Measurements from ENCODE around the gene OGN.

The OGN gene

DNA sequence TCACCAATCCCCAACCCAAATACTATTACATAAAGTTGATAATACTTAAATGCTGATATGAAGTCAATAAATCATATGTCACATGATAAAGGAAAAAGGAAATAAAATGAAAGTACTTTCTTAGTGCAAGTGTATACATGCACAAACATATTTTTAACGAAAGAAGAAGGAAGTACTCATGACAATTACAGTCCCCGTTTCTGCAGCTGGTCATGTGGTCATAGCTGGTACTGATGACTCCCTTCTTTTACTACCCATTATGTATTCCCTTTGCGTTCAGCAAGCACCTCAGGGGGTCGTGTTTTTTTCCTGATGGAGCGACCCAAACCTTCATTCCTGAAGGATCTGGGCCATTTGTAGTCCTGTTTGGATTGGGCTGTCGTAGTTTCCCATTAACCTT, 51.3 kb downstream of the OGN start:
- Histone ChIP-seq H3K27me3 (ENCODE audit: insufficient read depth, low read length) (no peaks in the 10 kb centered on the region), H3K9me3 (ENCODE audit: low read length) (peaks cover 4% of the 10 kb centered on the region), H3K4me1 (ENCODE audit: insufficient read depth, low read length) (no peaks in the 10 kb centered on the region), H3K36me3 (ENCODE audit: insufficient read depth, low read length) (no peaks in the 10 kb centered on the region), H3K4me3 (ENCODE audit: low read length) (no peak overlapping the region), H2AFZ (ENCODE audit: low read depth, low read length) (no peak overlapping the region)

DNA sequence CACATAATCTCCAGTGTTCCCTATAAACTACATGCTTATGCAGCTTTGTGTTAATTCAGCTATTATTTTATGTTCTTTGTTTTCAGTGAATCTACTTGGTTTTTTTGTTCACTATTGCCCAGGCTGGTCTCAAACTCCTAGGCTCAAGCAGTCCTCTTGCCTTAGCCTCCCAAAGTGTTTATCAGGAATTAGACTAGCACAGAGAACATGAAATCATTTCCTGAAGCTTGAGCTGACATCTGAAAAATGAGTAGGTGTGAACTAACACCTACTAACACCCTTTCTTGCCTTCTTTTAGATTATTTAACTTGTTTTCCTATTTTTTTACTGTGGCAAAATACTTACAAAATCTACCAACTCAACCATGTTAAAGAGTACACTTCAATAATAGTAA, 53.6 kb downstream of the OGN start:
- H2AFZ ChIP-seq (ENCODE audit: low read depth, low read length) = no peak overlapping the region
- H3K4me3 ChIP-seq (ENCODE audit: low read length) = no peak overlapping the region
- H3K4me1 ChIP-seq (ENCODE audit: insufficient read depth, low read length) = no peaks in the 10 kb centered on the region
- H3K36me3 ChIP-seq (ENCODE audit: insufficient read depth, low read length) = no peaks in the 10 kb centered on the region
- H3K9me3 ChIP-seq (ENCODE audit: low read length) = peaks cover 4% of the 10 kb centered on the region
- H3K27me3 ChIP-seq (ENCODE audit: insufficient read depth, low read length) = no peaks in the 10 kb centered on the region

- Histone ChIP-seq H3K4me3 (ENCODE audit: low read length) (no peak overlapping the region), H3K36me3 (ENCODE audit: insufficient read depth, low read length) (no peaks in the 10 kb centered on the region), H3K27me3 (ENCODE audit: insufficient read depth, low read length) (no peaks in the 10 kb centered on the region), H2AFZ (ENCODE audit: low read depth, low read length) (no peak overlapping the region), H3K4me1 (ENCODE audit: insufficient read depth, low read length) (no peaks in the 10 kb centered on the region), H3K9me3 (ENCODE audit: low read length) (peaks cover 4% of the 10 kb centered on the region)
Measured at GRCh38 chr9:92349771-92350739, 54.3 kb downstream of the OGN start.

DNA sequence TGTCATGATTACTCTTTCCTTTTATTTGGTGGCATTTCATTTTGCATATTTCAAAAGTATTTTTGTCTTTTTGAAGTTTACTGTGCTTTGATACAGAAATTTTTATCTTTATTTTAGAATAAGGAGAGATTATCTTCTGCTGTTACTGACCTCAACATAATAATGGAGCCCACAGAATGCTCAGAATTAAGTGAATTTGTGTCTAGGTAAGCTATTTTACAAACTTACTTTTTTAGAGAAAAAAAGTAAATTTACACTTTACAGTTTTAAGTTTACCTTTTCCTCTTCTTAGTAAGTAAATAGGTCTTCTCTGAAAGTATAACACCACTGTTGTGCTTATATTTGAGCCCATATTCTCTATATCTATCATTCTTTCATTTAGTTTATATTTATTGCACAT, 58.8 kb downstream of the OGN start:
- H3K4me1 ChIP-seq (ENCODE audit: insufficient read depth, low read length) = no peaks in the 10 kb centered on the region
- no peak overlapping the region for H2AFZ ChIP-seq (ENCODE audit: low read depth, low read length)
- no peaks in the 10 kb centered on the region for H3K36me3 ChIP-seq (ENCODE audit: insufficient read depth, low read length)
- no peak overlapping the region for H3K4me3 ChIP-seq (ENCODE audit: low read length)
- H3K9me3 ChIP-seq (ENCODE audit: low read length) = no peaks in the 10 kb centered on the region
- H3K27me3 ChIP-seq (ENCODE audit: insufficient read depth, low read length) = no peaks in the 10 kb centered on the region

DNA sequence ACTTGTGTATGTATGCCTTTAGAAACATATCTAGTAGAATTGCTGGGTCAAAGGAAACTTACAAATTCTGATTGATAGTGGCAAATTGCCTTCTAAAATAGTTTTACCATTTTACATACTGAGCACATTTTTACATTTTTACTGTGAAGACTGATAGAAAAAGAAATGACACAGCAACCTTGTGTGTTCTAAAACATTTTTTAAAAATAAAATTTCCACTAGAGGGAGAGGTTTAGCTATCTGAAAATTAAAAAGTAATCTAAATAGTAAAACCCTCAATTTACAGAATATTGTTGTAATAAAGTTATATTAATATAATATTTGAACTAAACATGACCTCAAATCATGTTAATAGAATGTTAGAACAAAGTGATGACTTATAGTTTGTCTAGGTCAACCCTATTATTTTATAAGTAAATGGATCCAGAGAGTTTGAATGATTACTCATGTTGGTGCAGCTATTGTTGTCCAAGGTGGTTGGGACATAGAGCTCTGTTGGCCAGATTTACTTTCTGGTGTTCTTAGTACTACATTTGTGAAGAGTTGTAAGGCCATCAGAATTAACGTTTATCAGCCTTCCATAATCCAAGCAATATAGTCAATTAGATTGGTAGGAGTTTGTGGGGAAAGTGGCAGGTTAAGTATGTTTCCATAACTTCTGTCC, 61.4 kb downstream of the OGN start:
- Histone ChIP-seq H3K27me3 (ENCODE audit: insufficient read depth, low read length) (no peaks in the 10 kb centered on the region), H3K4me3 (ENCODE audit: low read length) (no peak overlapping the region), H3K9me3 (ENCODE audit: low read length) (no peaks in the 10 kb centered on the region), H2AFZ (ENCODE audit: low read depth, low read length) (no peak overlapping the region), H3K36me3 (ENCODE audit: insufficient read depth, low read length) (no peaks in the 10 kb centered on the region), H3K4me1 (ENCODE audit: insufficient read depth, low read length) (no peaks in the 10 kb centered on the region)

DNA sequence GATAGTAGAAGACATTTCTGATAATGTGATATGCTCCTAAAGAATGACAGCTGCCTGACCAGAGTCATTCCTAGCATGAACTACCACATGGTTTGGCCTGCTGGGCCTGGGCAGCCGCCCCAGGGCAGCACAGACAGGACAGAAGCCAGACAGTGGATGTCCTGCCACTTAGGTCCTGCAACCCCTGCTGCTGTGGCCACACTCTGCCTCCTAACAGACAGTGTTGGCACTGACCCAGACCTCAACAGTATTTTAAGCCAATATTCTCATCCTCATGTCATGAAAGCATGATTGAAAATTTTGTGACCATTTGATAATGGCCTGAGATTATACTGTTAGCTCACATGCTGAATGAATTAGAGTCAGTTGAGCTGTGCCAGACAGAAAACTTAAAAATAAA, 62.8 kb downstream of the OGN start:
- no peaks in the 10 kb centered on the region for H3K4me1 ChIP-seq (ENCODE audit: insufficient read depth, low read length)
- no peaks in the 10 kb centered on the region for H3K27me3 ChIP-seq (ENCODE audit: insufficient read depth, low read length)
- H3K4me3 ChIP-seq (ENCODE audit: low read length) = no peak overlapping the region
- H3K36me3 ChIP-seq (ENCODE audit: insufficient read depth, low read length) = no peaks in the 10 kb centered on the region
- H3K9me3 ChIP-seq (ENCODE audit: low read length) = no peaks in the 10 kb centered on the region
- no peak overlapping the region for H2AFZ ChIP-seq (ENCODE audit: low read depth, low read length)

DNA sequence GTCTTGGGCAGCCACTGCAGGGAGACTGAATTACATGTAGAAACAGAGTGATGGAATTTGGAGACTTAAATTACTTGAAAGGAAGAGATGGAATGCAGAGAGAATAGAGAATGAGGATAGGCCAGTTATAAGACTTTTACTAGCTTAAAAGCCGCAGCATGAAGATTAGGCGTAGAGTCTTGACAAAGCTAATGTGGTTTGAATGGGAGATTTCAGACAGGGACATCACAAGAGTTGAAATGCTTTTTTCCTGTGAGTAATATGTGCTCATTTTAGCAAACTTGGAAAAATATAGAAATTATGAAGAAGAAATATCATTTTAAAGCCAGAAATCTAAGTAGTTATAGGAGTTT, 71.1 kb downstream of the OGN start:
- no peak overlapping the region for H3K4me3 ChIP-seq (ENCODE audit: low read length)
- no peaks in the 10 kb centered on the region for H3K27me3 ChIP-seq (ENCODE audit: insufficient read depth, low read length)
- no peaks in the 10 kb centered on the region for H3K36me3 ChIP-seq (ENCODE audit: insufficient read depth, low read length)
- no peaks in the 10 kb centered on the region for H3K4me1 ChIP-seq (ENCODE audit: insufficient read depth, low read length)
- H2AFZ ChIP-seq (ENCODE audit: low read depth, low read length) = no peak overlapping the region
- H3K9me3 ChIP-seq (ENCODE audit: low read length) = no peaks in the 10 kb centered on the region

All from neuron (in vitro differentiated cells).